GM06990 (cell line): ENCODE data around the gene APOA4.

ENCODE experiments used
- DNase-seq: peaks from one replicate; pipeline ENCODE4 v3.0.0-alpha.2; 2011; ENCODE audit not compliant: insufficient read length; ENCODE audit errors: extremely low read depth
- H3K27me3 ChIP-seq: replicated peaks from 2 replicates; pipeline ENCODE4 v1.6.0; 2011; ENCODE audit warnings: low read length; ENCODE audit not compliant: control insufficient read depth, insufficient read depth
- H3K36me3 ChIP-seq: 2 replicates; pipeline ENCODE4 v1.5.1; 2011; ENCODE audit warnings: low read length; ENCODE audit not compliant: control insufficient read depth, insufficient read depth
- H3K4me3 ChIP-seq: replicated peaks from 2 replicates; pipeline ENCODE4 v1.5.1; 2011; ENCODE audit warnings: low read depth, mild to moderate bottlenecking, control low read depth, low read length
- TF ChIP-seq, protein P1 (sequence below): IDR thresholded peaks from 2 replicates; pipeline ENCODE4 v1.5.1; 2011; ENCODE audit warnings: low read length, control low read depth, mild to moderate bottlenecking, inconsistent platforms; ENCODE audit not compliant: insufficient read depth, poor library complexity, severe bottlenecking

The APOA4 gene

DNA sequence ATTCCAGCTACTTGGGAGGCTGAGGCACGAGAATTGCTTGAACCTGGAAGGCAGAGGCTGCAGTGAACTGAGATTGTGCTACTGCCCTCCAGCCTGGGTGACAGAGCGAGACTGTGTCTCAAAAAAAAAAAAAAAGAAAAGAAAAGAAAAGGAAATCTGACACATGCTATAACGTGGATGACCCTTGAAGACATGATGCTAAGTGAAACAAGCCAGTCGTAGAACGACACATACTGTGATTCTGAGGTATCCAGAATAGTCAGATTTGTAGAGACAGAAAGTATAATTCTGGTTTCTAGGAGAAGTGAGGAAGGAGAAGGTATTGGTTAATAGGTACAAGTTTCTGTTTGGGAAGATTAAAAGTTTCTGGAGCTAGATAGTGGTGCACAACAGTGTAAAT lies 24.7 kb downstream of the APOA4 start:
- H3K4me3 ChIP-seq: no peak overlapping the region
- TF ChIP-seq, protein P1, sequence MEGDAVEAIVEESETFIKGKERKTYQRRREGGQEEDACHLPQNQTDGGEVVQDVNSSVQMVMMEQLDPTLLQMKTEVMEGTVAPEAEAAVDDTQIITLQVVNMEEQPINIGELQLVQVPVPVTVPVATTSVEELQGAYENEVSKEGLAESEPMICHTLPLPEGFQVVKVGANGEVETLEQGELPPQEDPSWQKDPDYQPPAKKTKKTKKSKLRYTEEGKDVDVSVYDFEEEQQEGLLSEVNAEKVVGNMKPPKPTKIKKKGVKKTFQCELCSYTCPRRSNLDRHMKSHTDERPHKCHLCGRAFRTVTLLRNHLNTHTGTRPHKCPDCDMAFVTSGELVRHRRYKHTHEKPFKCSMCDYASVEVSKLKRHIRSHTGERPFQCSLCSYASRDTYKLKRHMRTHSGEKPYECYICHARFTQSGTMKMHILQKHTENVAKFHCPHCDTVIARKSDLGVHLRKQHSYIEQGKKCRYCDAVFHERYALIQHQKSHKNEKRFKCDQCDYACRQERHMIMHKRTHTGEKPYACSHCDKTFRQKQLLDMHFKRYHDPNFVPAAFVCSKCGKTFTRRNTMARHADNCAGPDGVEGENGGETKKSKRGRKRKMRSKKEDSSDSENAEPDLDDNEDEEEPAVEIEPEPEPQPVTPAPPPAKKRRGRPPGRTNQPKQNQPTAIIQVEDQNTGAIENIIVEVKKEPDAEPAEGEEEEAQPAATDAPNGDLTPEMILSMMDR: no peak
- no peaks in the 10 kb centered on the region for H3K27me3 ChIP-seq
- no peak for DNase-seq
- no peaks in the 10 kb centered on the region for H3K36me3 ChIP-seq

DNA sequence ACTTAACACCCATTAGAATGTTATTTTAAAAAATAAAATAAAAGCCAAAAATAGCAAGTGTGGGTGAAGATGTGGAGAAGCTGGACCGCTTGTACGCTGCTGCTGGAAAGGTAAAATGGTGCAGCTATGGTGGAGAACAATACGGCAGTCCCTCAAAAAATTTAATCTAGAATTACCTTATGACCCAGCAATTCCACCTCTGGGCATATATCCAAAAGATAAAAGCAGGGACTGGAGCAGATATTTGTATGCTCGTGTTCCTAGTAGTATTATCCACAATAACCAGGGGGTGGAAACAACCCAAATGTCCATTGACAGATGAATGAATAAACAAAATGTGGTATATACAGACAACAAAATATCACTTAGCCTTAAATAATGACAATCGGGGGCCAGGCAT lies 25.3 kb downstream of the APOA4 start:
- TF ChIP-seq, protein P1: no peak
- no peaks in the 10 kb centered on the region for H3K27me3 ChIP-seq
- DNase-seq: no peak
- no peak overlapping the region for H3K4me3 ChIP-seq
- H3K36me3 ChIP-seq: no peaks in the 10 kb centered on the region

DNA sequence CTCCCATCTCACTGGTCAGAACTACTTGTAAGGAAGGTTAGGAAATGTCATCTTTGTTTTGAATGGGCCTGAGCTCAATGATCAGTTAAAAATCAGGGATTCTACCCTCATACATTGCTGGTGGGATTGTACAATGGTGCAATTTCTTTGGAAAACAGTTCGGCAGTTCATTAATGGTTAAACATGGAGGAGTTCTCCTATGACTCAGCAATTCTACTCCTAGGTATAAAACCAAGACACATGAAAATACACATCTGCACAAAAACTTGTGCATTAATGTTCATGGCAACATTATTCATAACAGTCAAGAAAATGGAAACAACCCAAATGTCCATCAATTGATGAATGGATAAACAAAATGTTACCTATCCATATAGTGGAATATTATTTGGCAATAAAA lies 26.6 kb downstream of the APOA4 start:
- H3K4me3 ChIP-seq: no peak overlapping the region
- H3K27me3 ChIP-seq: no peaks in the 10 kb centered on the region
- H3K36me3 ChIP-seq: no peaks in the 10 kb centered on the region
- no peak for DNase-seq
- TF ChIP-seq, protein P1: no peak

DNA sequence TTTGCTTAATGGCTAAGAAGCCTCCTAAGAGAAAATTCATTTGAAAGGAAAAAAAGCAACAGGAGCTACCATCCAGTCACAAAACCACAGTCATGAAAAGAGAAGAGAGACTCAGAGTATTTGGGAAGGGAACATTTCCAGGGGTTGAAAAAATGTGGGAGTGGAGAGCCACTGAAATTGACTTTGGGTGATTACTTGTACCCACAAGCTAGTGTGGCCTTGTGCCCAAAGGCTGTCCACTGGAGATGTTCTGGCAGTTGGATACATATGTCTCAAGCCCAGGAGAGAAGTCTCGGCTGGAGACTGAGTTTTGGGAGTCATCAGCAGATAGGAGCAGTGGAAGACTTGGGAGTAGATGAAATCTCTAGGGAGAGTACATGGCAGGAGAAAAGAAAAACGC lies 28.3 kb downstream of the APOA4 start:
- Histone ChIP-seq H3K27me3 (no peaks in the 10 kb centered on the region), H3K36me3 (no peaks in the 10 kb centered on the region), H3K4me3 (no peak overlapping the region)
- DNase-seq: no peak
- TF ChIP-seq, protein P1: no peak

DNA sequence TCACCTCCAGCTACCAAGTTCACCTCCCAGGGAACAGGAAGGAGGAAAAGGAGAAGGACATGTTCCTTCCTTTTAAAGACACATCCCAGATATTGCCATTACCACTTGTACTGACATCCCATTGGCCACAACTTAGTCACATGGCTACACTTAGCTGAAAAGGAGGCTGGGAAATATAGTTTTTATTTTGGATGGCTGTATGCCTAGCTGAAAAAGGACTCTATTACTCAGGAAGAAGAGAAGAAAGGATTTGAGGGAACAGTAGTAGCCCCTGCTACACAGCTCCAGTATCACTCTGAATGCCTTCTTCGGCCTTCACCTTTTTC lies 29.4 kb downstream of the APOA4 start:
- no peaks in the 10 kb centered on the region for H3K36me3 ChIP-seq
- DNase-seq: no peak

More for the DNA sequence above, 29.4 kb downstream of the APOA4 start:
- H3K27me3 ChIP-seq: no peaks in the 10 kb centered on the region
- no peak overlapping the region for H3K4me3 ChIP-seq
- TF ChIP-seq, protein P1: no peak
